NCI-H128 (cell line): ENCODE measurements around the gene HSD3B7.
"Not testable (repeated sequence)": the region's sequence is repeated elsewhere in the genome, so short reads cannot be mapped to it uniquely, and the experiment has no call there.

Experiments used
- DNase-seq: peaks from one replicate; lab custom pipeline; 2025; ENCODE audit not compliant: unreplicated experiment; lab: John Stamatoyannopoulos, UW

Gene HSD3B7

GRCh38 chr16:31017756-31018155 lies 32.7 kb downstream of the HSD3B7 start:
- DNase-seq: not testable (repeated sequence)

- no peak for DNase-seq
These were observed 35.5 kb downstream of the HSD3B7 start for GRCh38 chr16:31020536-31020935.

DNA sequence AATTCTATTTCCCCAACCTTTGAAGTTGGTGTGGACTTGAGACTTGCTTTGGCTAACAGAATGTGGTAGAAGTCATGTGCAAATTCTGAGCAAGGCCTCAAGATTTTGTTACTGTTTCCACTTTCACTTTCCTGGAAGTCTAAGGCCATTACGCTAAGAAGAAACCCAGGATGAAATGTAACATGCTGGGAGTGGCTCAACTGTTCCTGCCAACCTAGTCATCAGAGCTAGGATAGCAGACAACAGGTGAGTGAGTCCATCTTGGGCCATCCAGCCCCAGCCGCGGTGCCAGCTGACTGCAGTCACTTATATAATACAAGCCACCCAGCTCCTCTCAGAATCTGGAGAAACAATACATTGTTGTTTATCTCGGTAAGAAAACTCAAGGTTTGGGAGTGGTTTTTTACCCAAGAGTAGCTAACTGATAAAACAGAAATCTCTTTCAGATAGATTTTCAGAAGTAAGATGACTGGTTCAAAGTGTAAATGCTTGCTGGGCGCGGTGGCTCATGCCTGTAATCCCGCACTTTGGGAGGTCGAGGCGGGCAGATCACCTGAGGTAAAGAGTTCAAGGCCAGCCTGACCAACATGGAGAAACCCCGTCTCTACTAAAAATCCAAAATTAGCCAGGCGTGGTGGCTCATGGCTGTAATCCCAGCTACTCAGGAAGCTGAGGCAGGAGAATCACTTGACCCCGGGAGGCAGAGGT lies 37.7 kb downstream of the HSD3B7 start:
- no peak for DNase-seq

GRCh38 chr16:31023252-31023602 lies 38.2 kb downstream of the HSD3B7 start:
- no peak for DNase-seq

DNA sequence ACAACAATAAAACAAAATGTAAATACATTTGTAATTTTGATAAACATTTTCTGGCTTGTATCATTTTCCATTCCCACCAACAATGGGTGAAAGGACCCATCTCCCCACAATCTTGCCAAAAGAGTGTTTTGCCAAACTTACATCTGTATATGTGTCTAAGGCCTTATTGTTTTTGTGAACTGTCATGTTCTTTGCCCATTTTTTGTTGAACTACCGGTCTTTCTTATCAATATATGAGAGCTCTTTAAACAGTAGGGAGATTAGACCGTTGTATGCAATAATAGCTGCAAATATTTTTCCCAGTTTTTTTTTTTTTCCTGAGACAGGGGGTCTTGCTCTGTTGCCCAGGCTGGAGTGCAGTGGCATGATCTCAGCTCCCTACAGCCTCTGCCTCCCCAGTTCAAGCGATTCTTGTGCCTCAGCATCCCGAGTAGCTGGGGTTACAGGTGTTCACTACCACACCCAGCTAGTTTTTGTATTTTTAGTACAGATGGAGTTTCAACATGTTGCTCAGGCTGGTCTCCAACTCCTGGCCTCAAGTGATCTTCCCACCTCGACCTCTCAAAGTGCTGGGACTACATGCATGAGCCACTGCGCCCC lies 38.7 kb downstream of the HSD3B7 start:
- no peak for DNase-seq

DNA sequence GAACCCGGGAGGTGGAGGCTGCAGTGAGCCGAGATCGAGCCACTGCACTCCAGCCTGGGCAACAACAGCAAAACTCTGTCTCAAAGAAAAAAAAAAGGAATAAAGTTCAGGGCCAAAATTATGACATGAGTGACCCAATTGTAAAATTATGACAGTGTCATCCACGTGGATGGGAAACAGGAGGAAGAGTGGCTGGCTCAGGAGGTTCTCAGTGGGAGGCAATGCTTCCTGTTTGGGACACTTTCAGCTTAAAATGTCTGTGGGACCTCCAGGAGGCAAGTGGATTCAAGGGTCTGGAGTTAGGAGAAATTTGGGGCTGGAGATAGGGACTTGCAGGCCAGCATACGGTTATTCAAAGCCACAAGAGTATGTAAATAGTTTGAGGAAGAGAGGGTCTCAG lies 40.3 kb downstream of the HSD3B7 start:
- DNase-seq: no peak

DNA sequence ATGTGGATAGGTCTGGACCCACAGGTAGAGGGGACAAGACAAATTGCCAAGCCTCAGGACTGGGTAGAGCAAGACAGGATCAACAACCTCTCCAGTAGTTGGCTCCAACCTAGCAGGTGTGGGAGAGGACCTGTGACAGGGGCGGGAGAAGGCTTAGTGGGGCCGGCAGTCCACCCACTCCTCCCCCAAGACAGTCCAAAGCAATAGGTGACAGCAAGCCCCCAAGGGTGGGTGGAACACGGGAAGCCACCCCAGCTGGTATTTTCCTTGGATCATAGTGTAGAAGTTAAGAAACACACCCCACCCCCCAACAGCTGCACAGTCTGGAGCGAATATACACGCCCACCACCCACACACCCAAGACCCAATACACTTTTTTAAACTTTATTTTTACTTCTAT lies 44.3 kb downstream of the HSD3B7 start:
- DNase-seq: no peak

- no peak for DNase-seq
These were observed 46.3 kb downstream of the HSD3B7 start for GRCh38 chr16:31031276-31031675.

GRCh38 chr16:31032736-31033708 lies 48.0 kb downstream of the HSD3B7 start, which contains the start of gene STX4:
Gene STX4 (plus strand): TSS chr16:31033558. CDS start chr16:31033806, 248 bp downstream.
- peak; percentile 83 for DNase-seq

DNA sequence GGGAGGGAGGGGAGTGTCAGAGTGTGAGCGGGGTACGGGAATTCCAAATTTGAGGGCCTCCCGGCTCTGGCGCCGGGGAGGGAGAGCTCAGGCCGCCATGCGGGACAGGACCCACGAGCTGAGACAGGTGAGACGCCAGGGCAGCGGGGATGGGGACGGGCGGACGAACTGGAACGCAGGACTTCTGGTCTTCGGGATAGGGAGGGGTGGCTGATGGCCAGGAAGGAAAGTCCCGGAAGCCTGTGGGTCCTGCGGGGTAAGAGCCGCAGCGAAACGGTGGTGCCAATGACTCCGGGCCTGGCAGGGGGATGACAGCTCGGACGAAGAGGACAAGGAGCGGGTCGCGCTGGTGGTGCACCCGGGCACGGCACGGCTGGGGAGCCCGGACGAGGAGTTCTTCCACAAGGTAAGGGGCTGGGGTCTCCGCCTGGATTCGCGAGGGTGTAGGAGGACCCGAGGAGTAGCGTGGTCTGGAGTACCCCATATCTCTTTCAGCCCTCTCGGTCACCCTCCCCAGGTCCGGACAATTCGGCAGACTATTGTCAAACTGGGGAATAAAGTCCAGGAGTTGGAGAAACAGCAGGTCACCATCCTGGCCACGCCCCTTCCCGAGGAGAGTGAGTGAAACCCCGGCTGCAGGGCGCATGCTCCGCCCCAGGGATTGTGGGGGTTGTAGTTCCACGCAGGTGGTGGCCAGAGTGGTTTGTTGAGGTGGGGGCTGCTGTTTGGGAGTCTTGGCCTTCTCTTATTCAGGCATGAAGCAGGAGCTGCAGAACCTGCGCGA lies 48.9 kb downstream of the HSD3B7 start:
- DNase-seq: peak; percentile 44

DNA sequence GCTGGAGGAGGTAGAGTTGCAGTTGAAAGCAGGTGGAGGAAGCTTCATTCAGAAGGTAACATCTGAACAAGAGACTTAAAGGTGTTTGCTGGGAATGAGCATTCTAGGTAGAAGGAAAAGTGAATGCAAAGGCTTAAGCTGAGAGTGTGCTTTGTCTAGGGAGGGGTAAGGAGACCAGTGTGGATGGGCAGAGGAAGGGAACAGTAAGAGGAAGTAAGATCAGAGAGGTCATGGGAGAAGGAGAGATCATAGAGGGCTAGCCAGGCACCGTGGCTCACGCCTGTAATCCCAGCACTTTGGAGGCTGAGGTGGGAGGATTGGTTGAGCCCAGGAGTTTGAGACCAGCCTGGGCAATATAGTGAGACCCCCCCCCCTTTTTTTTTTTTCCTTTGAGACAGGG lies 51.7 kb downstream of the HSD3B7 start:
- DNase-seq: no peak
